Lower lobe of right lung (tissue), 2 donors: Measurements from ENCODE around the gene OLFM1. TPM values are rescaled to one million over a fixed set of nuclear protein-coding genes. Genes with fewer than 3 reads are reported as not detected.

ENCODE experiments used
- ATAC-seq, 2 donors: fragments of 200-7000 bp; cut with Tn5 transposase; one replicate each; pipeline ENCODE4 v1.9.1; 2020 to 2022; ENCODE audit warnings: mild to moderate bottlenecking in 2 of 2, moderate library complexity in 2 of 2
- DNase-seq: peaks from one replicate; pipeline ENCODE4 v3.0.0-alpha.2; 2020
- H3K27ac ChIP-seq: fragments of 200-600 bp; one replicate; pipeline ENCODE4 v1.8.0; 2022
- H3K27me3 ChIP-seq: fragments of 200-600 bp; one replicate; pipeline ENCODE4 v1.8.0; 2022; ENCODE audit warnings: low read depth
- H3K36me3 ChIP-seq: fragments of 200-600 bp; one replicate; pipeline ENCODE4 v1.8.0; 2022; ENCODE audit warnings: mild to moderate bottlenecking
- H3K4me1 ChIP-seq: fragments of 200-600 bp; one replicate; pipeline ENCODE4 v1.8.0; 2022
- H3K4me3 ChIP-seq: fragments of 200-600 bp; one replicate; pipeline ENCODE4 v1.8.0; 2022; ENCODE audit warnings: mild to moderate bottlenecking
- H3K9me3 ChIP-seq: fragments of 200-600 bp; one replicate; pipeline ENCODE4 v1.8.0; 2022
- intact Hi-C: fragments of 100-400 bp; cut with DNase I; formaldehyde crosslinking; loops from one replicate; pipeline ENCODE4 v1.11.0; 2022
- total RNA-seq: library from RNA; stranded (reverse); fragmentation: NEBNext Ultra II Directional; extraction: Animal tissue kit (Norgen Biotek cat#: 25700); gene quantifications from one replicate; pipeline ENCODE4 v1.2.1, GENCODE V29; 2021
- TF ChIP-seq, protein P1 (sequence below): fragments of 200-600 bp; IDR thresholded peaks from one replicate; pipeline ENCODE4 v1.8.0; 2022; ENCODE audit warnings: antibody characterized with exemption, mild to moderate bottlenecking
- donor health status: DM: no; HTN: yes; CAD: no; lungs with severe emphysema.

OLFM1 gene
- total RNA-seq, 1 donor from 2014 or later, result 24.1 TPM

DNA sequence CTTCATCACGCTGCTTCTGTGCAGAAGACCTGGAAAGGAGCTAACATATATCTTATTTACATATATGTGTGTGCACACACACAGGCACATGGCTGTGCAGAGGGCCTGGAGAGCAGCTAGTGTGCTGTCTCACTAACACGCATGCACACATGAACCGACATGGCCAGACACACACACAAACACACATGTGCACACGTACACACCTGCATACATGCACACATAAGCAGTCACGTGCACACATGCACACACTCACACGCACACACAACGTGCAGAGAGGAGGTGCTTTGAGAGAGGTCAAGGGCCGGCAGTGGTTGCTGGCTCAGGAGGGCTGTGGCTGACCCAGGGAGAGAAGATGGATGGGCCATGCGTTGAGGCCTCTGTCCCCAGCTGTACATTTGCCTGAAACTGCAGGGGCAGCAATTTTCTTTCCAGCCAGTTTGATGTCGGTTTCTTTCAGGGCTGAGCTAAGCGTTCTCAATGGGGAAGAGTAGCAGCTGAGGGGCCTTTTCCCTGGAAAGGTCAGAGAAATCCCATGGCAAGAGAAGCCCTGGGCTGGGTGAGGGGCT, 66.7 kb downstream of the OLFM1 start:
- TF ChIP-seq, protein P1, sequence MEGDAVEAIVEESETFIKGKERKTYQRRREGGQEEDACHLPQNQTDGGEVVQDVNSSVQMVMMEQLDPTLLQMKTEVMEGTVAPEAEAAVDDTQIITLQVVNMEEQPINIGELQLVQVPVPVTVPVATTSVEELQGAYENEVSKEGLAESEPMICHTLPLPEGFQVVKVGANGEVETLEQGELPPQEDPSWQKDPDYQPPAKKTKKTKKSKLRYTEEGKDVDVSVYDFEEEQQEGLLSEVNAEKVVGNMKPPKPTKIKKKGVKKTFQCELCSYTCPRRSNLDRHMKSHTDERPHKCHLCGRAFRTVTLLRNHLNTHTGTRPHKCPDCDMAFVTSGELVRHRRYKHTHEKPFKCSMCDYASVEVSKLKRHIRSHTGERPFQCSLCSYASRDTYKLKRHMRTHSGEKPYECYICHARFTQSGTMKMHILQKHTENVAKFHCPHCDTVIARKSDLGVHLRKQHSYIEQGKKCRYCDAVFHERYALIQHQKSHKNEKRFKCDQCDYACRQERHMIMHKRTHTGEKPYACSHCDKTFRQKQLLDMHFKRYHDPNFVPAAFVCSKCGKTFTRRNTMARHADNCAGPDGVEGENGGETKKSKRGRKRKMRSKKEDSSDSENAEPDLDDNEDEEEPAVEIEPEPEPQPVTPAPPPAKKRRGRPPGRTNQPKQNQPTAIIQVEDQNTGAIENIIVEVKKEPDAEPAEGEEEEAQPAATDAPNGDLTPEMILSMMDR, result no peak
- Histone ChIP-seq H3K4me1 (no peaks in the 10 kb centered on the region), H3K36me3 (no peaks in the 10 kb centered on the region), H3K4me3 (no peak overlapping the region), H3K27me3 (peaks cover 12% of the 10 kb centered on the region), H3K9me3 (no peaks in the 10 kb centered on the region), H3K27ac (no peak overlapping the region)
- intact Hi-C loops, result no loop called here
- DNase-seq (no peak), ATAC-seq (no peak)

DNA sequence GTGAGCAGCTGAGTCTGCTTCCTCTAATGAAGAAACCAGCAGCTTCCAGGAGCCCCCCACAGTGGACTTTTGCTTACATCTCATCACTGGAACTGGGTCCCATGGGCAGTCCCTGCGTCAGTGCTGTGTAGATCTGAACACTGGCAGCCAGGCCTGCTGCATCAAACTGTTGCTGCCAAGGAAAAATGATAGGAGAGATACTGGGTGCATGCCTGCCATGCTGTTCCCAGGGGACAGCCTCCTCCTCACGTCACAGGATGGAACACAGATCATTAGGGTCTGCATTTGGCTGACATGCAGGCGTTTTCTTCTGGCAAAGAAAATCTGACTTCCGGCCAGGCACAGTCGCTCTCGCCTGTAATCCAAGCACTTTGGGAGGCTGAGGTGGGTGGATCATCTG, 67.9 kb downstream of the OLFM1 start:
- intact Hi-C loops, result no loop called here
- Histone ChIP-seq H3K27ac (no peak overlapping the region), H3K36me3 (no peaks in the 10 kb centered on the region), H3K4me3 (no peak overlapping the region), H3K4me1 (no peaks in the 10 kb centered on the region), H3K9me3 (no peaks in the 10 kb centered on the region), H3K27me3 (peaks cover 12% of the 10 kb centered on the region)
- TF ChIP-seq, protein P1, result no peak
- DNase-seq (no peak), ATAC-seq (no peak)

DNA sequence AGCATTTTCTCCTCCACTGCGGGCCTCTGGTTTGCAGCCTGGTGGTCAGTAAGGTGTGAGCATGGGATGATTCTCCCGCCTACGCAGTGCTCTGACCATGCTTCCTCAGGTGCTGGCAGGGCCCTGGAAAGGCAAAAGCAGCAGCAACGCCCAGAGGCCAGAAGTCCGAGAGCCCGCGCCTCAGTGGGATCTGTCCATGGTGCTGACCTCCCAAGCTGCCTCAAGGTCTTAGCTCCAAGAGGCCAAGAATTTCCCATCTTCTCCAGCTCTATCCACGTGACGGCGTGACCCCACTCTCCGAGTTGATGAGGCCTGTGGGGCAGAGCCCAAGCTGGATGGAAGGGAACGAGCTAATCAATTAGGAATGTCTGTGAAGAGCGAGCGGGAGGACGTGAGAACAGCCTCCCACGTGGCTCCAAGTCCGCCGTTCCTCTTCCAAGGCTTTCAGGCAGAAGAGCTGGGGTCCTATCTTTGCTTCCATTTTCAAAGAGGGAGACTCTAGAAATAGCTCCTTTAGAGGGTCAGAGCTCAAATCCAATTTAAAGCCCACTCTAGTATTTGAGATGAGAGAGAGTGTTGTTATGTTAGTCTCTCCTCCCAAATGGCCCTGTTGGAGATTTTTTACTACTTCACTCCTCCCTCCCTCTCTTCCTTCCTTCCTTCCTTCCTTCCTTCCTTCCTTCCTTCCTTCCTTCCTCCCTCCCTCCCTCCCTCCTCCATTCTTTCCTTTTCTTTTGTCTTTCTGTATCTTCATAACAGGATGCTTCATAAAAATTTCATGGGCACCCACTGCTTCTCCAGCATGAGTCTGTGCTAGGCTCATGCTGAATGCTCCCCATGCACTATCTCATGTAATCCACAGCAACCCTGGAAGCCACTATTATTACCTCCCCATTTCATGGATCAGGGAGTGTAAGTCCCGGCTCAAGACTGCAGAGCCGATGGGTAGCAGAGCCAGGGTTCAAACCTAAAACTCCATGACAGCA, 69.3 kb downstream of the OLFM1 start:
- DNase-seq (peak; percentile 59), ATAC-seq (peak; percentile 34 to 50)
- Histone ChIP-seq H3K4me3 (no peak overlapping the region), H3K9me3 (no peaks in the 10 kb centered on the region), H3K36me3 (no peaks in the 10 kb centered on the region), H3K4me1 (no peaks in the 10 kb centered on the region), H3K27ac (no peak overlapping the region), H3K27me3 (peaks cover 12% of the 10 kb centered on the region)
- intact Hi-C loops, result no loop called here
- TF ChIP-seq, protein P1, result no peak

DNA sequence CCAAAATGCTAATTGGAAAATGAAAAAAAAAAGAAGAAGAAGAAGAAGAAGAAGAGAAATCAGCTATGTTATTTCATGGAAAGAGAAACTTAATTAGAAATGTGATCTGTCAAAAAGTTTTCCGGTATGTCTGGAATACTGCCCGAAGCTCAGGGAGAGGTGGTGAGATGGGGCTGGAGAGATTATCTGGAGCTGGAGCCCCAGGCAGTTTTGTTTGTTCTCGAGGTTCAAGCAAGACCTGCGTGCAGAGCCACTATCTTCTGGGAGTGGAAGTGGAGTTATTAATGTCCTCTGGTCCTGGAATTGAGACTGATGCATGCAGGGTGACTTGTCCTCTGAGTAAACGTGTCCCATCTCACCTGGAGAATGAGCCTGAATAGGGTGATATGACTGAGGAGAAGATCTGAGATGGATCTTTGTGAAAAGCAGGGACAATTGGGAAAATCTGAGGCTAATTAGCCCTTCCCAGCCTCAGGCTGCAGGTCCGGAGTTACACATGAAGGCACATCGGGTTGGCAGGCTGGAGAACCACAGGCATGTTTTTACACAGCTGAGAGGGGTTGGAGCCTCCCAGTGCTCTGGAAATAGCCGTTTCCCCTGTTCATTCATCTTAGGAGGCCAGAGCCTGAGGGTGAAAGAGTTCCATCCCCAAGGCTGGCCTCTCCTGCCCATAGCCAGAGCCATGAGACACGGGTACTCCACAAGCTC, 70.5 kb downstream of the OLFM1 start:
- no peak overlapping the region for H3K27ac ChIP-seq
- ATAC-seq (no peak), DNase-seq (no peak)
- intact Hi-C loops, result no loop called here
- peaks cover 12% of the 10 kb centered on the region for H3K27me3 ChIP-seq
- TF ChIP-seq, protein P1, result no peak
- H3K36me3 ChIP-seq, result no peaks in the 10 kb centered on the region
- H3K4me3 ChIP-seq, result no peak overlapping the region
- no peaks in the 10 kb centered on the region for H3K4me1 ChIP-seq
- H3K9me3 ChIP-seq, result no peaks in the 10 kb centered on the region

DNA sequence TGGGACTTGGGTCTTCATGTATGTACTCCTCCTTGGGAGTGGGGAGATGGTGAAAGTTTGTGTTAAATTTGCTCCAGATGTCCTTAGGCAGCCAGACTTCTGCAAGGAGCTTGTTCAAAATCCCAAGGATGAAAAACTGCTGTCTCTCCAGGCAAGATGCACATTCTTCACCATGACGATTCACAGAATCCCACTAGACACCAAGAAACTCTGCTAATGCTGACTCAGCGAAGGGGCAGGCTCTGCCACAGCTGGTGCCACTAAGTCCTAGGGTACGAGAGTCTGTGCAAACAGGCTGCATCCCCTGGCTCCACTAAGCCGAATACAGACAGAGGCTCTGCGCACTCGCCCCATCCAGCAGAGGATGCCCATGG, 71.1 kb downstream of the OLFM1 start:
- no peak overlapping the region for H3K4me3 ChIP-seq
- no peaks in the 10 kb centered on the region for H3K36me3 ChIP-seq
- TF ChIP-seq, protein P1, result no peak
- no peaks in the 10 kb centered on the region for H3K9me3 ChIP-seq
- peaks cover 13% of the 10 kb centered on the region for H3K27me3 ChIP-seq
- DNase-seq (no peak), ATAC-seq (no peak)
- intact Hi-C loops, result no loop called here
- H3K4me1 ChIP-seq, result no peaks in the 10 kb centered on the region
- H3K27ac ChIP-seq, result no peak overlapping the region
